ENCODE measurements around the gene HCFC1.

Gene HCFC1

DNA sequence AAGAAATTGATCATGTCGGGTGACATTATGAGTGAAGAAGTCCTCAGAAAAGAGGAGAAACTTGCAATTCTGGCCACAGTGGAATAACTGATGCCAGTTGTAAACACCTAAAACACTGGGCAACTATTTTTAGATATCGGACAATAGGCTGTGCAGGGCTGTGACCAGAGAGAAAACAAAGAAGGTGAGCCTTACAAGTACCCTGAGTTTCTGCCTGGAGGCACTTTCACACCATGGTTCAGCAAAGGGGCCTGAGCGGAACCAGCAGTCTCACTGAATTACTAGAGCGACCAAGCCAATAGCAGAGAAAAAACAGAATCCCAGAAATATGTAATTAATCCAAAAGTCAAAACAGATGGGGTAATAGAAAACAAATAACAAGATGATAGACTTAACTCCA lies 36.9 kb upstream of the HCFC1 start:
- DNase-seq: no peak
- no peak for TF ChIP-seq CTCF (IDR thresholded peaks at IDR 0.05; ENCODE audit: low read depth, low read length, missing control alignments)
- no peaks in the 10 kb centered on the region for H3K27me3 ChIP-seq (replicated peaks)
- in situ Hi-C loops (cut with HindIII; ENCODE audit: low pct_ligation_motif_present, low sequenced_read_pairs): no loop called here
- no peak overlapping the region for H3K4me3 ChIP-seq (ENCODE audit: low read depth, low read length)
- H3K27ac ChIP-seq: no peak overlapping the region
- H3K36me3 ChIP-seq (replicated peaks): peaks cover 3% of the 10 kb centered on the region

DNA sequence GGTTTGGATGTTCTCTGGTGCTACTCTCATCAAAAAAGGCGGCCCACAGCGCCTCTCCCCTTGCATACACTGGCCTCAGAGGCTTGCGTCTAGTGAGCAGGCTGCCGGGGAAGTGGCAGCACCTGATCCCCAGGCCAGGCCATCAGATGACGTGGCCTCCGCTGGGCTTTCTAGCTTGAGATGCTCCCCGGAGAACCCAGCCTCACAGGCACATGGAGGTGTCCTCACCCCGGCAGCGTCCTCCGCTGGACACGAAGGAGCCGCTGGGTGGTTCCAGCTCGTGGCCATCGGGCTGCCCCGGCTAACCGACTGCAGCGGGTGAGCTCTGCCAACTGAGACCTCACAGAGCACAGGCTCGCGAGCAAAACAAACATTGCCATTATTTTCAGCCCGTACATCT lies 35.3 kb upstream of the HCFC1 start:
- Histone ChIP-seq H3K36me3 (replicated peaks) (peaks cover 3% of the 10 kb centered on the region), H3K4me3 (ENCODE audit: low read depth, low read length) (no peak overlapping the region), H3K27ac (no peak overlapping the region), H3K27me3 (replicated peaks) (no peaks in the 10 kb centered on the region)
- no peak for TF ChIP-seq CTCF (IDR thresholded peaks at IDR 0.05; ENCODE audit: low read depth, low read length, missing control alignments)
- DNase-seq: no peak
- in situ Hi-C loops (cut with HindIII; ENCODE audit: low pct_ligation_motif_present, low sequenced_read_pairs): no loop called here

- Histone ChIP-seq H3K4me3 (ENCODE audit: low read depth, low read length) (no peak overlapping the region), H3K36me3 (replicated peaks) (no peaks in the 10 kb centered on the region), H3K27me3 (replicated peaks) (no peaks in the 10 kb centered on the region), H3K27ac (no peak overlapping the region)
- DNase-seq: no peak
- in situ Hi-C loops (cut with HindIII; ENCODE audit: low pct_ligation_motif_present, low sequenced_read_pairs): no loop called here
- no peak for TF ChIP-seq CTCF (IDR thresholded peaks at IDR 0.05; ENCODE audit: low read depth, low read length, missing control alignments)
Measured at GRCh38 chrX:154004315-154004714, 32.7 kb upstream of the HCFC1 start.

DNA sequence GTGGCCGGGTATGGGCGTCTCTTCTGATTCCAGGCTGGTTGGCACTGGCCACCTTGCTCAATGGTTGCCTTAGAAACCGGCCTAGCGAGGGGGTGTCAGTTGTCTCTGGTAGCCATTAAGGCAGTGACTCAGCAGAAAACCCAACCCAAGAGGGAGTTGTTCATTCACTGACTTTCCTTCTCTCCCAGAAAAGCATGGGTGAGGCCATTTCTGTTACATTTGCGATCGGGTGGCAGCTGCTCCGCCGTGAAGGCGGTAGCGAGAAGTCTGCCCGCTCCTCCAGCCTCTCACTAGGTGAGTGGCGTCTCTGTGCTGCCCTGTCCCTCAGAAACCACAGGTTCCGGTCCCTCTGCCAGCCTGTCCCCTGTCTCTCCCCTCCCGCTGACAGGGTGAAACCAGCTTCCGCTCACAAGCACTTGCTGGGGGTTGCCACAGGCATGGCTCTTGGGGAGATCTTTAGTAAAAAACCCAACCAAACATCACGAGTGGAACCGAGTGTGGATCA lies 30.6 kb upstream of the HCFC1 start:
- Histone ChIP-seq H3K4me3 (ENCODE audit: low read depth, low read length) (no peak overlapping the region), H3K36me3 (replicated peaks) (no peaks in the 10 kb centered on the region), H3K27ac (no peak overlapping the region), H3K27me3 (replicated peaks) (no peaks in the 10 kb centered on the region)
- no peak for TF ChIP-seq CTCF (IDR thresholded peaks at IDR 0.05; ENCODE audit: low read depth, low read length, missing control alignments)
- DNase-seq: no peak
- in situ Hi-C loops (cut with HindIII; ENCODE audit: low pct_ligation_motif_present, low sequenced_read_pairs): no loop called here

GRCh38 chrX:154000051-154000450 lies 28.4 kb upstream of the HCFC1 start:
- in situ Hi-C loops (cut with HindIII; ENCODE audit: low pct_ligation_motif_present, low sequenced_read_pairs): no loop called here
- no peak for TF ChIP-seq CTCF (IDR thresholded peaks at IDR 0.05; ENCODE audit: low read depth, low read length, missing control alignments)

DNA sequence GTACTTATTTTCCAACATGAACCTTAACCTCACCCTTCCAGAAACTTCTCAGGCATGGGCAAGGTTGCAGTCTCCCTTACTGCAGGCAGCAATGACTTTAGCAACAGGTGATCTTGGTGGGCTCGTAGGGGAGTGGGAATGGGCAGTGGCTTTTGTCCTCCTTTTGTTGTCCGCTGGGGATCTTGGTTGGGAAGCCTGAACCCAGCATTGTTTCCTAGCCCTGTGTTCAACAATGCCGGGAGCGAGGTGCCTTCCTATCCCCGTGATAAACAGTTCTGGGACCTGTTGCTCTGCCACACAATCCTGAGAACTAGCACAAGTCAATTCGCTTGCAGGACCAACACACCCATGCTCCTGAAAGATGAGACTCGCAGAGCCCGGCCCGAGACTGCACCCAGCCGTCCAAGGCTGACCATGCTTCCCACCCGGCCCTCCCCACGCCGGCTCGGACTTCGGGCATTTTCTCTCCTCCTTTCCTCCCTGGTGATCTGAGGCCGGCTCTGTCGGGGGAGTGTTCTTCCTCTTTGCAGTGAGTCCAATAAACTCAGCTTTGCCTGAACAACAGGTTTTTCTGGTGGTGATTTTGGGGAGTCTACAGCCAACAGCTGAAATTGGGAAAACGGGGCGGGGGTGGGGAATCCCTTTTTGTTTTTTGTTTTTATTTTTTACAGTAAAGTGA lies 27.9 kb upstream of the HCFC1 start:
- no peak for TF ChIP-seq CTCF (IDR thresholded peaks at IDR 0.05; ENCODE audit: low read depth, low read length, missing control alignments)
- Histone ChIP-seq H3K27ac (no peak overlapping the region), H3K4me3 (ENCODE audit: low read depth, low read length) (no peak overlapping the region), H3K36me3 (replicated peaks) (no peaks in the 10 kb centered on the region), H3K27me3 (replicated peaks) (no peaks in the 10 kb centered on the region)
- in situ Hi-C loops (cut with HindIII; ENCODE audit: low pct_ligation_motif_present, low sequenced_read_pairs): no loop called here
- DNase-seq: no peak

More at GRCh38 chrX:154000051-154000450, 28.4 kb upstream of the HCFC1 start:
- Histone ChIP-seq H3K27ac (no peak overlapping the region), H3K4me3 (ENCODE audit: low read depth, low read length) (no peak overlapping the region), H3K27me3 (replicated peaks) (no peaks in the 10 kb centered on the region), H3K36me3 (replicated peaks) (no peaks in the 10 kb centered on the region)
- no peak for DNase-seq
